GM10248 (cell line): ENCODE results near the gene IL1RL2.

Experiments
- CTCF ChIA-PET: fragments of 300-600 bp; sonication (Branson Sonifier 250); formaldehyde crosslinking; extraction: SDS; loops from one replicate; lab custom pipeline; 2021; ENCODE audit warnings: antibody characterized with exemption; lab: Yijun Ruan, JAX
- POLR2A ChIA-PET: fragments of 350-650 bp; sonication (Branson Sonifier 250); formaldehyde crosslinking; extraction: SDS; loops from one replicate; lab custom pipeline; 2020; ENCODE audit warnings: antibody characterized with exemption; lab: Yijun Ruan, JAX
- DNase-seq: peaks from one replicate; pipeline ENCODE4 v3.0.0; 2012; ENCODE audit errors: extremely low spot score
- CTCF ChIP-seq: IDR thresholded peaks from 2 replicates; pipeline ENCODE4 v1.5.1; 2012; ENCODE audit warnings: mild to moderate bottlenecking, low read depth; ENCODE audit errors: extremely low read depth, missing control alignments, control extremely low read depth

Gene IL1RL2

GRCh38 chr2:102171946-102172345 lies 14.9 kb upstream of the IL1RL2 start:
- ChIA-PET POLR2A (no interaction called here), CTCF (no interaction called here)
- no peak for DNase-seq

GRCh38 chr2:102172745-102173144 lies 14.1 kb upstream of the IL1RL2 start:
- DNase-seq = no peak
- no peak for TF ChIP-seq CTCF
- POLR2A ChIA-PET = no interaction called here
- CTCF ChIA-PET = no interaction called here

More at GRCh38 chr2:102171946-102172345, 14.9 kb upstream of the IL1RL2 start:
- TF ChIP-seq CTCF = no peak

- POLR2A ChIA-PET = no interaction called here
- no peak for TF ChIP-seq CTCF
- CTCF ChIA-PET = no interaction called here
- DNase-seq = no peak
Measured at GRCh38 chr2:102176172-102176571, 10.7 kb upstream of the IL1RL2 start.

- ChIA-PET POLR2A (no interaction called here), CTCF (no interaction called here)
- no peak for DNase-seq
- no peak for TF ChIP-seq CTCF
Measured at GRCh38 chr2:102177814-102178478, 8.9 kb upstream of the IL1RL2 start.

- POLR2A ChIA-PET = no interaction called here
- DNase-seq = no peak
- no peak for TF ChIP-seq CTCF
- CTCF ChIA-PET = no interaction called here
Measured at GRCh38 chr2:102179061-102179460, 7.8 kb upstream of the IL1RL2 start.

GRCh38 chr2:102179788-102180686 lies 6.8 kb upstream of the IL1RL2 start:
- ChIA-PET CTCF (interaction anchor here (1.0 kb wide), 1 partner anchor 61 kb away, joined by 3 read pairs; no protein-coding TSS in a partner anchor), POLR2A (no interaction called here)

More at GRCh38 chr2:102179788-102180686, 6.8 kb upstream of the IL1RL2 start:
- TF ChIP-seq CTCF = no peak
- DNase-seq = no peak
